Measurements from ENCODE around the gene NBR1. TPM values are rescaled to one million over a fixed set of nuclear protein-coding genes. Genes with fewer than 3 reads are reported as not detected.
"Not testable (repeated sequence)": the region's sequence is repeated elsewhere in the genome, so short reads cannot be mapped to it uniquely, and the experiment has no call there.

Gene NBR1, protein sequence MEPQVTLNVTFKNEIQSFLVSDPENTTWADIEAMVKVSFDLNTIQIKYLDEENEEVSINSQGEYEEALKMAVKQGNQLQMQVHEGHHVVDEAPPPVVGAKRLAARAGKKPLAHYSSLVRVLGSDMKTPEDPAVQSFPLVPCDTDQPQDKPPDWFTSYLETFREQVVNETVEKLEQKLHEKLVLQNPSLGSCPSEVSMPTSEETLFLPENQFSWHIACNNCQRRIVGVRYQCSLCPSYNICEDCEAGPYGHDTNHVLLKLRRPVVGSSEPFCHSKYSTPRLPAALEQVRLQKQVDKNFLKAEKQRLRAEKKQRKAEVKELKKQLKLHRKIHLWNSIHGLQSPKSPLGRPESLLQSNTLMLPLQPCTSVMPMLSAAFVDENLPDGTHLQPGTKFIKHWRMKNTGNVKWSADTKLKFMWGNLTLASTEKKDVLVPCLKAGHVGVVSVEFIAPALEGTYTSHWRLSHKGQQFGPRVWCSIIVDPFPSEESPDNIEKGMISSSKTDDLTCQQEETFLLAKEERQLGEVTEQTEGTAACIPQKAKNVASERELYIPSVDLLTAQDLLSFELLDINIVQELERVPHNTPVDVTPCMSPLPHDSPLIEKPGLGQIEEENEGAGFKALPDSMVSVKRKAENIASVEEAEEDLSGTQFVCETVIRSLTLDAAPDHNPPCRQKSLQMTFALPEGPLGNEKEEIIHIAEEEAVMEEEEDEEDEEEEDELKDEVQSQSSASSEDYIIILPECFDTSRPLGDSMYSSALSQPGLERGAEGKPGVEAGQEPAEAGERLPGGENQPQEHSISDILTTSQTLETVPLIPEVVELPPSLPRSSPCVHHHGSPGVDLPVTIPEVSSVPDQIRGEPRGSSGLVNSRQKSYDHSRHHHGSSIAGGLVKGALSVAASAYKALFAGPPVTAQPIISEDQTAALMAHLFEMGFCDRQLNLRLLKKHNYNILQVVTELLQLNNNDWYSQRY
- 80.4 TPM for total RNA-seq
- long read RNA-seq, partial matches to known transcripts, result 30 of 113 reads
- long read RNA-seq, other reads (novel, unspliced or antisense), result 83 of 113 reads

DNA sequence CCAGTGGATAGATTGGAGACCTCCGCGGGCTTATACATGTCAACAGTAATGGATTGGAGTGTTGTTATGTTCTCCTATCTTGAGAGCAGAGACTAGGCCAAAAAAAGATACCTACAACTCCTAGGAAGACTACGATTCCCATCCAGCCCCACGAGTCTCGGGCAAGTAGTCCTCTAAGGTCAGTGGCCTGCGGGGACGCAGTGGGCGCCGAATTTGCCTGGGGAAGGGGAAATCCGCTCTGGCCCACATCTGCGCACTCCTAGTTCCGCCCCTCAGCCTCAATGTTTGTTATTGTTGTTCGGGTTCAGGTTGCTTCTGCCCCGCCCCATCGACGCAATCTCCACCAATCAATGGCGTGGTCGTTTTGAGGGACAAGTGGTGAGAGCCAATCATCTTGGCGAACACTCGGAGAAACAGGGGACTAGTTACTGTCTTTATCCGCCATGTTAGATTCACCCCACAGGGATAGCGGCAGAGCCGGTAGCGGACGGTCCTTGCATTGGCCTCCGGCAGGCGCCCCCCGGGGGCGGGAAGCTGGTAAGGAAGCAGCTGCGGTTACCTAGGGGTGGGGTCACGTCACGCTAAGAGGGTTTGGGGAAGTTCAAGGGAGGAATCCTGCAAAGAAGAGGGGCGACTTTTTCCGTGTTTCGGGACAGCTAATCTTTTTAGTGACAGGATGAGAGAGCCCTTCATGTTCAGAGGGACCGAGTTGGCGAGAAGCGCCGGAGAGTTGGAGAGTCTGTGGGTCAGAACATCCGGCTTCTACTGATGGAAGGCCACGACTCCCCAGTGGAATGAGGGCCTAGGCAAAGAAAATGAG, at the start of gene NBR1:
TSS of gene NBR1 (plus strand) at position 449 of the 820 bp plus-strand sequence. CDS start 4,586 bp downstream, outside the sequence.
- Histone ChIP-seq H3K4me3 (peak within 1 kb of the TSS; percentile 89), H3K27ac (peak within 1 kb of the TSS; percentile 98), H3K4me1 (peaks cover 54% of the 10 kb centered on the region), H3K9me3 (no peaks in the 10 kb centered on the region), H3K36me3 (peaks cover 11% of the 10 kb centered on the region), H3K27me3 (no peaks in the 10 kb centered on the region)
- ATAC-seq (peak; percentile 94), DNase-seq (peak; percentile 95)
- TF ChIP-seq, protein P1, sequence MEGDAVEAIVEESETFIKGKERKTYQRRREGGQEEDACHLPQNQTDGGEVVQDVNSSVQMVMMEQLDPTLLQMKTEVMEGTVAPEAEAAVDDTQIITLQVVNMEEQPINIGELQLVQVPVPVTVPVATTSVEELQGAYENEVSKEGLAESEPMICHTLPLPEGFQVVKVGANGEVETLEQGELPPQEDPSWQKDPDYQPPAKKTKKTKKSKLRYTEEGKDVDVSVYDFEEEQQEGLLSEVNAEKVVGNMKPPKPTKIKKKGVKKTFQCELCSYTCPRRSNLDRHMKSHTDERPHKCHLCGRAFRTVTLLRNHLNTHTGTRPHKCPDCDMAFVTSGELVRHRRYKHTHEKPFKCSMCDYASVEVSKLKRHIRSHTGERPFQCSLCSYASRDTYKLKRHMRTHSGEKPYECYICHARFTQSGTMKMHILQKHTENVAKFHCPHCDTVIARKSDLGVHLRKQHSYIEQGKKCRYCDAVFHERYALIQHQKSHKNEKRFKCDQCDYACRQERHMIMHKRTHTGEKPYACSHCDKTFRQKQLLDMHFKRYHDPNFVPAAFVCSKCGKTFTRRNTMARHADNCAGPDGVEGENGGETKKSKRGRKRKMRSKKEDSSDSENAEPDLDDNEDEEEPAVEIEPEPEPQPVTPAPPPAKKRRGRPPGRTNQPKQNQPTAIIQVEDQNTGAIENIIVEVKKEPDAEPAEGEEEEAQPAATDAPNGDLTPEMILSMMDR (IDR thresholded peaks at IDR 0.05), result peak; percentile 27
- intact Hi-C loops (cut with DNase I), result no loop called here

DNA sequence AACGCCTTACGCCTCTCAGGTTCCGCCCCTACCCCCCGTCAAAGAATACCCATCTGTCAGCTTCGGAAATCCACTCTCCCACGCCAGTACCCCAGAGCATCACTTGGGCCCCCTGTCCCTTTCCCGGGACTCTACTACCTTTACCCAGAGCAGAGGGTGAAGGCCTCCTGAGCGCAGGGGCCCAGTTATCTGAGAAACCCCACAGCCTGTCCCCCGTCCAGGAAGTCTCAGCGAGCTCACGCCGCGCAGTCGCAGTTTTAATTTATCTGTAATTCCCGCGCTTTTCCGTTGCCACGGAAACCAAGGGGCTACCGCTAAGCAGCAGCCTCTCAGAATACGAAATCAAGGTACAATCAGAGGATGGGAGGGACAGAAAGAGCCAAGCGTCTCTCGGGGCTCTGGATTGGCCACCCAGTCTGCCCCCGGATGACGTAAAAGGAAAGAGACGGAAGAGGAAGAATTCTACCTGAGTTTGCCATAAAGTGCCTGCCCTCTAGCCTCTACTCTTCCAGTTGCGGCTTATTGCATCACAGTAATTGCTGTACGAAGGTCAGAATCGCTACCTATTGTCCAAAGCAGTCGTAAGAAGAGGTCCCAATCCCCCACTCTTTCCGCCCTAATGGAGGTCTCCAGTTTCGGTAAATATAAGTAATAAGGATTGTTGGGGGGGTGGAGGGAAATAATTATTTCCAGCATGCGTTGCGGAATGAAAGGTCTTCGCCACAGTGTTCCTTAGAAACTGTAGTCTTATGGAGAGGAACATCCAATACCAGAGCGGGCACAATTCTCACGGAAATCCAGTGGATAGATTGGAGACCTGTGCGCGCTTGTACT, 45.7 kb upstream of the NBR1 start, which contains the start of gene BRCA1:
TSS of gene BRCA1 (minus strand) at position 232 of the 834 bp plus-strand sequence. CDS start 1,268 bp downstream, outside the sequence.
- Histone ChIP-seq H3K27ac (peak within 1 kb of the TSS; percentile 88), H3K36me3 (no peaks in the 10 kb centered on the region), H3K27me3 (no peaks in the 10 kb centered on the region), H3K9me3 (no peaks in the 10 kb centered on the region), H3K4me3 (peak within 1 kb of the TSS; percentile 77), H3K4me1 (peaks cover 24% of the 10 kb centered on the region)
- TF ChIP-seq, protein P1 (IDR thresholded peaks at IDR 0.05), result no peak
- ATAC-seq, result peak; percentile 99
- intact Hi-C loops (cut with DNase I), result no loop called here
- DNase-seq, result peak; percentile 92

DNA sequence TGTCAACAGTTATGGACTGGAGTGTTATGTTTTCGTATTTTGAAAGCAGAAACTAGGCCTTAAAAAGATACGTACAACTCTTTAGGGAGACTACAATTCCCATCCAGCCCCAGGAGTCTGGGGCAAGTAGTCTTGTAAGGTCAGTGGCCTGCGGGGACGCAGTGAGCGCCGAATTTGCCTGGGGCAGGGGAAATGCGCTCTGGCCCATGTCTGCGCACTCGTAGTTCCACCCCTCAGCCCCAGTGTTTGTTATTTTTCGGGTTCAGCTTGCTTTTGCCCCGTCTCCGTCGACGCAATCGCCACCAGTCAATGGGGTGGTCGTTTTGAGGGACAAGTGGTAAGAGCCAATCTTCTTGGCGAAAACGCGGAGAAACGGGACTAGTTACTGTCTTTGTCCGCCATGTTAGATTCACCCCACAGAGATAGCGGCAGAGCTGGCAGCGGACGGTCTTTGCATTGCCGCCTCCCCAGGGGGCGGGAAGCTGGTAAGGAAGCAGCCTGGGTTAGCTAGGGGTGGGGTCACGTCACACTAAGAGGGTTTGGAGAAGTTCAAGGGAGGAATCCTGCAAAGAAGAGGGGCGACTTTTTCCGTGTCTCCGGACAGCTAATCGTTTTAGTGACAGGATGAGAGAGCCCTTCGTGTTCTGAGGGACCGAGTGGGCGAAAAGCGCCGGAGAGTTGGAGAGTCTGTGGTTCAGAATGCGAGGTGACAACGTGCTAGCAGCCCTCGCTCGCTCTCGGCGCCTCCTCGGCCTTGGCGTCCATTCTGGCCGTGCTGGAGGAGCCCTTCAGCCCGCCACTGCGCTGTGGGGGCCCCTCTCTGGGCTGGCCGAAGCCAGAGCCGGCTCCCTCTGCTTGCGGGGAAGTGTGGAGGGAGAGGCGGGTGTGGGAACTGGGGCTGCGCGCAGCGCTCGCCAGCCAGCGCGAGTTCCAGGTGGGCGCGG, 44.8 kb upstream of the NBR1 start:
- Histone ChIP-seq H3K4me3 (peak overlapping the region; percentile 77), H3K27me3 (no peaks in the 10 kb centered on the region), H3K36me3 (no peaks in the 10 kb centered on the region), H3K9me3 (no peaks in the 10 kb centered on the region), H3K4me1 (peaks cover 24% of the 10 kb centered on the region), H3K27ac (peak overlapping the region; percentile 88)
- TF ChIP-seq, protein P1 (IDR thresholded peaks at IDR 0.05), result no peak
- ATAC-seq, result no peak
- intact Hi-C loops (cut with DNase I), result no loop called here
- DNase-seq, result no peak

DNA sequence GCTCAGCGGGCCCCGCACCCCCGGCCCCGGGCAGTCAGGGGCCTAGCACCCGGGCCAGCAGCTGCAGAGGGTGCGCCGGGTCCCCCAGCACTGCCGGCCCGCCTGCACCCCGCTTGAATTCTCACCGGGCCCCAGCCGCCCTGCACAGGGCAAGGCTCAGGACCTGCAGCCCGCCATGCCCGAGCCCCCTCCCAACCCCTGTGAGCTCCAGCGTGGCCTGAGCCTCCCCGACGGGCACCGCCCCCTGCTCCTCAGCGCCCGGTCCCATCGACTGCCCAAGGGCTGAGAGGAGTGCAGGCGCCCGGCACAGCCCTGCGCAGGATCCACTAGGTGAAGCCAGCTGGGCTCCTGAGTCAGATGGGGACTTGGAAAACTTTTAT, 44.1 kb upstream of the NBR1 start:
- H3K9me3 ChIP-seq, result no peaks in the 10 kb centered on the region
- no peak overlapping the region for H3K4me3 ChIP-seq
- no peak for ATAC-seq
- DNase-seq, result peak; percentile 67
- no peak overlapping the region for H3K27ac ChIP-seq
- TF ChIP-seq, protein P1 (IDR thresholded peaks at IDR 0.05), result no peak
- peaks cover 24% of the 10 kb centered on the region for H3K4me1 ChIP-seq
- no peaks in the 10 kb centered on the region for H3K36me3 ChIP-seq
- intact Hi-C loops (cut with DNase I), result no loop called here
- no peaks in the 10 kb centered on the region for H3K27me3 ChIP-seq

DNA sequence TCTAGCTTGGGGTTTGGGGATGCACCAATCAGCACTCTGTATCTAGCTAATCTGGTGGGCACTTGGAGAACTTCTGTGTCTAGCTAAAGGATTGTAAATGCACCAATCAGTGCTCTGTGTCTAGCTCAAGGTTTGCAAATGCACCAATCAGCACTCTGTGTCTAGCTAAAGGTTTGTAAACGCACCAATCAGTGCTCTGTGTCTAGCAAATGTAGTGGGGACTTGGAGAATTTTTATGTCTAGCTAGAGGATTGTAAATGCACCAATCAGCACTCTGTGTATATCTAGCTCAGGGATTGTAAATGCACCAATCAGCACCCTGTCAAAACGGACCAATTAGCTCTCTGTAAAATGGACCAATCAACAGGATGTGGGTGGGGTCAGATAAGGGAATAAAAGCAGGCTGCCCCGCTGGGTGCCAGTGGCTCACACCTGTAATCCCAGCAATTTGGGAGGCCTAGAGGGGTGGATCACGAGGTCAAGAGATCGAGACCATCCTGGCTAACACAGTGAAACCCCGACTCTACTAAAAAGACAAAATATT, 43.6 kb upstream of the NBR1 start:
- ATAC-seq; H3K27ac ChIP-seq; H3K4me3 ChIP-seq; H3K27me3 ChIP-seq; H3K9me3 ChIP-seq; H3K36me3 ChIP-seq; intact Hi-C loops (cut with DNase I); DNase-seq: not testable (repeated sequence)
- H3K4me1 ChIP-seq, result peaks cover 24% of the 10 kb centered on the region

All from upper lobe of right lung (tissue), 1 donor.